Fibroblast of lung (primary cell): ENCODE results near the gene ORC3.

ENCODE experiments used
- CTCF ChIP-seq, 2 donors: IDR thresholded peaks in 1 of 2; conservative IDR thresholded peaks in 1 of 2; 1 replicate in 1 of 2; 2 replicates in 1 of 2; pipeline ENCODE4 v1.5.1; 2011 to 2012; ENCODE audit warnings: low read length in 2 of 2, control low read depth in 1 of 2, inconsistent platforms in 1 of 2, low read depth in 1 of 2, mild to moderate bottlenecking in 1 of 2
- EZH2 ChIP-seq: IDR thresholded peaks from 2 replicates; pipeline ENCODE4 v1.5.1; 2012; ENCODE audit warnings: low read length, control low read depth, mild to moderate bottlenecking; ENCODE audit errors: missing control alignments

GRCh38 chr6:87706187-87706966, 116.4 kb downstream of the ORC3 start:
- TF ChIP-seq CTCF (conservative IDR thresholded peaks at IDR 0.05 in 1 of 2, IDR thresholded peaks at IDR 0.05 in 1 of 2; ENCODE audit: low read depth in 1 of 2, low read length in 2 of 2) (no peak), EZH2 (no peak)
